ENCODE results near the gene PTPRN2. TPM values are rescaled to one million over a fixed set of nuclear protein-coding genes. Genes with fewer than 3 reads are reported as not detected.

PTPRN2 gene
- total RNA-seq, 1 experiment from 2014 or later, result 1.7 TPM

- Histone ChIP-seq H4K20me1 (ENCODE audit: insufficient read depth, low read depth, low read length) (no peaks in the 10 kb centered on the region), H3K27ac (ENCODE audit: low read length) (no peak overlapping the region), H3K79me2 (ENCODE audit: low read length) (no peaks in the 10 kb centered on the region), H3K4me3 (ENCODE audit: low read length) (no peak overlapping the region), H3K27me3 (ENCODE audit: low read length) (no peaks in the 10 kb centered on the region), H3K4me1 (ENCODE audit: low read length) (no peaks in the 10 kb centered on the region), H3K36me3 (ENCODE audit: insufficient read depth, low read length) (no peaks in the 10 kb centered on the region), H2AFZ (ENCODE audit: low read length) (no peak overlapping the region), H3K9me3 (ENCODE audit: low read length) (no peaks in the 10 kb centered on the region), H3K9ac (ENCODE audit: low read length) (no peak overlapping the region), H3K9me2 (replicated peaks; ENCODE audit: insufficient read depth, low read length) (no peaks in the 10 kb centered on the region), H3K4me2 (ENCODE audit: low read depth, low read length, poor library complexity, severe bottlenecking) (no peak overlapping the region)
- no peak for DNase-seq
Measured at GRCh38 chr7:158015403-158016179, 572.0 kb downstream of the PTPRN2 start.

GRCh38 chr7:158014976-158015375 is 572.6 kb downstream of the PTPRN2 start:
- H3K4me2 ChIP-seq (ENCODE audit: low read depth, low read length, poor library complexity, severe bottlenecking), result no peak overlapping the region
- no peaks in the 10 kb centered on the region for H3K27me3 ChIP-seq (ENCODE audit: low read length)
- no peaks in the 10 kb centered on the region for H3K9me2 ChIP-seq (replicated peaks; ENCODE audit: insufficient read depth, low read length)
- H3K4me3 ChIP-seq (ENCODE audit: low read length), result no peak overlapping the region
- no peaks in the 10 kb centered on the region for H3K36me3 ChIP-seq (ENCODE audit: insufficient read depth, low read length)
- no peaks in the 10 kb centered on the region for H4K20me1 ChIP-seq (ENCODE audit: insufficient read depth, low read depth, low read length)
- H3K9me3 ChIP-seq (ENCODE audit: low read length), result no peaks in the 10 kb centered on the region
- DNase-seq, result no peak
- no peak overlapping the region for H2AFZ ChIP-seq (ENCODE audit: low read length)
- H3K79me2 ChIP-seq (ENCODE audit: low read length), result no peaks in the 10 kb centered on the region
- H3K27ac ChIP-seq (ENCODE audit: low read length), result no peak overlapping the region
- H3K9ac ChIP-seq (ENCODE audit: low read length), result no peak overlapping the region
- no peaks in the 10 kb centered on the region for H3K4me1 ChIP-seq (ENCODE audit: low read length)

DNA sequence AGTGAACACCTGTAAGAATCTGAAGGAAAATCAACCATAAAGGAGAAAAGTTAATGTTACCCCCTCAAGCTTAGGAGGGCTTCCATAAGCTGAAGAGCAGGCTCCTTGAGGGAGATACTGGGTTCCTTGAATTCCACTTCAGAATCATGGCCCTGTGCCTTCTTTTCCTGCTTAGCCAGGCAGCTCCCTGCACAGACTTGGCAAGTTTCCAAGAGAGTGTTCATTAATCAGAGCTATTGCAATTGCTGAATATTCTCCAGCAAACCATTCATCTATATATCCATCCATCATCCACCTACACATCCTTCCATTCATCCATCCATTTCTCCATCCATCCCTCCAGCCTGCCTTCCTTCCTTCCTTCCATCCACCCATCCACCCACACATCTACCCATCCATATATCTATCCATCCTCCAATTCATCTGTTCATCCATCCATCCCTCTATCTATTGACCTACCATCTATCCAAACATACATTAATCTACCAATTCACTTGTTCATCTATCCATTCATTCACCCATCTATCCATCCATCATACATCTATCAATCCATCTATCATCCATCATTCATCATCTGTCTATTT is 574.4 kb downstream of the PTPRN2 start:
- no peaks in the 10 kb centered on the region for H3K27me3 ChIP-seq (ENCODE audit: low read length)
- DNase-seq, result no peak
- H3K27ac ChIP-seq (ENCODE audit: low read length), result no peak overlapping the region
- no peak overlapping the region for H3K4me2 ChIP-seq (ENCODE audit: low read depth, low read length, poor library complexity, severe bottlenecking)
- no peaks in the 10 kb centered on the region for H4K20me1 ChIP-seq (ENCODE audit: insufficient read depth, low read depth, low read length)
- no peaks in the 10 kb centered on the region for H3K9me2 ChIP-seq (replicated peaks; ENCODE audit: insufficient read depth, low read length)
- H3K4me3 ChIP-seq (ENCODE audit: low read length), result no peak overlapping the region
- no peaks in the 10 kb centered on the region for H3K9me3 ChIP-seq (ENCODE audit: low read length)
- H3K9ac ChIP-seq (ENCODE audit: low read length), result no peak overlapping the region
- H3K36me3 ChIP-seq (ENCODE audit: insufficient read depth, low read length), result no peaks in the 10 kb centered on the region
- H3K79me2 ChIP-seq (ENCODE audit: low read length), result no peaks in the 10 kb centered on the region
- H3K4me1 ChIP-seq (ENCODE audit: low read length), result no peaks in the 10 kb centered on the region
- no peak overlapping the region for H2AFZ ChIP-seq (ENCODE audit: low read length)

- H3K9me3 ChIP-seq (ENCODE audit: low read length), result no peaks in the 10 kb centered on the region
- no peak overlapping the region for H3K27ac ChIP-seq (ENCODE audit: low read length)
- H3K36me3 ChIP-seq (ENCODE audit: insufficient read depth, low read length), result no peaks in the 10 kb centered on the region
- no peaks in the 10 kb centered on the region for H3K9me2 ChIP-seq (replicated peaks; ENCODE audit: insufficient read depth, low read length)
- H3K4me2 ChIP-seq (ENCODE audit: low read depth, low read length, poor library complexity, severe bottlenecking), result no peak overlapping the region
- H3K27me3 ChIP-seq (ENCODE audit: low read length), result no peaks in the 10 kb centered on the region
- H3K9ac ChIP-seq (ENCODE audit: low read length), result no peak overlapping the region
- H2AFZ ChIP-seq (ENCODE audit: low read length), result no peak overlapping the region
- no peaks in the 10 kb centered on the region for H3K79me2 ChIP-seq (ENCODE audit: low read length)
- DNase-seq, result no peak
- no peak overlapping the region for H3K4me3 ChIP-seq (ENCODE audit: low read length)
- H4K20me1 ChIP-seq (ENCODE audit: insufficient read depth, low read depth, low read length), result no peaks in the 10 kb centered on the region
- no peaks in the 10 kb centered on the region for H3K4me1 ChIP-seq (ENCODE audit: low read length)
Measured at GRCh38 chr7:158011941-158012340, 575.7 kb downstream of the PTPRN2 start.

GRCh38 chr7:158010961-158011693 is 576.5 kb downstream of the PTPRN2 start:
- Histone ChIP-seq H3K27me3 (ENCODE audit: low read length) (no peaks in the 10 kb centered on the region), H2AFZ (ENCODE audit: low read length) (no peak overlapping the region), H3K4me2 (ENCODE audit: low read depth, low read length, poor library complexity, severe bottlenecking) (no peak overlapping the region)

DNA sequence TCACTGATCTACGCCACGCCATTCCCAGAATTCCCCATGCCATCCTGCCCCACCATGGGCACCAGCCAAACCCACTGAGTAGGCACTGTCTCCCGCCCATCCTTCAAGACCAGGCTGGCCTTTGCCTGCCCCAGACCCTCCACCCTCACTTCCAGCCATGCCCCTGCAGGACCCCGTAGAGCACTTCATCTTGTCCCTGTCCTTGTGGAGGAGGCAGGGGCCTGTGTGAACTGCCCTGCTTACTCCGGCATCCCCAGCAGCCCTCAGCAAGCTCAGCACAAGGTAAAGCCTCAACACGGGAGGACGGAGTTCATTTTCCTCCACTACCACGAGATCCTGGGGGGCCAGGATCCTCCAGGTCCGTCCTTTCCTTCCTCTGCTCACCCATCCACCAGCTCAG is 577.7 kb downstream of the PTPRN2 start:
- Histone ChIP-seq H3K4me1 (ENCODE audit: low read length) (no peaks in the 10 kb centered on the region), H3K9ac (ENCODE audit: low read length) (no peak overlapping the region), H3K9me2 (replicated peaks; ENCODE audit: insufficient read depth, low read length) (no peaks in the 10 kb centered on the region), H3K36me3 (ENCODE audit: insufficient read depth, low read length) (no peaks in the 10 kb centered on the region), H3K79me2 (ENCODE audit: low read length) (no peaks in the 10 kb centered on the region), H3K9me3 (ENCODE audit: low read length) (no peaks in the 10 kb centered on the region), H2AFZ (ENCODE audit: low read length) (no peak overlapping the region), H3K27ac (ENCODE audit: low read length) (no peak overlapping the region), H4K20me1 (ENCODE audit: insufficient read depth, low read depth, low read length) (no peaks in the 10 kb centered on the region), H3K4me2 (ENCODE audit: low read depth, low read length, poor library complexity, severe bottlenecking) (no peak overlapping the region), H3K27me3 (ENCODE audit: low read length) (no peaks in the 10 kb centered on the region), H3K4me3 (ENCODE audit: low read length) (no peak overlapping the region)
- DNase-seq, result no peak

More at GRCh38 chr7:158010961-158011693, 576.5 kb downstream of the PTPRN2 start:
- Histone ChIP-seq H3K9me2 (replicated peaks; ENCODE audit: insufficient read depth, low read length) (no peaks in the 10 kb centered on the region), H3K4me3 (ENCODE audit: low read length) (no peak overlapping the region), H4K20me1 (ENCODE audit: insufficient read depth, low read depth, low read length) (no peaks in the 10 kb centered on the region), H3K9me3 (ENCODE audit: low read length) (no peaks in the 10 kb centered on the region), H3K4me1 (ENCODE audit: low read length) (no peaks in the 10 kb centered on the region), H3K27ac (ENCODE audit: low read length) (no peak overlapping the region), H3K79me2 (ENCODE audit: low read length) (no peaks in the 10 kb centered on the region), H3K36me3 (ENCODE audit: insufficient read depth, low read length) (no peaks in the 10 kb centered on the region), H3K9ac (ENCODE audit: low read length) (no peak overlapping the region)
- DNase-seq, result no peak

- Histone ChIP-seq H3K4me1 (ENCODE audit: low read length) (no peaks in the 10 kb centered on the region), H2AFZ (ENCODE audit: low read length) (no peak overlapping the region), H3K79me2 (ENCODE audit: low read length) (no peaks in the 10 kb centered on the region), H3K9me3 (ENCODE audit: low read length) (no peaks in the 10 kb centered on the region), H4K20me1 (ENCODE audit: insufficient read depth, low read depth, low read length) (no peaks in the 10 kb centered on the region), H3K27ac (ENCODE audit: low read length) (no peak overlapping the region), H3K4me2 (ENCODE audit: low read depth, low read length, poor library complexity, severe bottlenecking) (no peak overlapping the region), H3K9ac (ENCODE audit: low read length) (no peak overlapping the region), H3K27me3 (ENCODE audit: low read length) (no peaks in the 10 kb centered on the region), H3K9me2 (replicated peaks; ENCODE audit: insufficient read depth, low read length) (no peaks in the 10 kb centered on the region), H3K4me3 (ENCODE audit: low read length) (no peak overlapping the region), H3K36me3 (ENCODE audit: insufficient read depth, low read length) (no peaks in the 10 kb centered on the region)
- DNase-seq, result no peak
Measured at GRCh38 chr7:158008267-158008666, 579.4 kb downstream of the PTPRN2 start.

- no peak overlapping the region for H2AFZ ChIP-seq (ENCODE audit: low read length)
- H3K27me3 ChIP-seq (ENCODE audit: low read length), result no peaks in the 10 kb centered on the region
- no peaks in the 10 kb centered on the region for H3K36me3 ChIP-seq (ENCODE audit: insufficient read depth, low read length)
- H3K9ac ChIP-seq (ENCODE audit: low read length), result no peak overlapping the region
- no peak overlapping the region for H3K4me3 ChIP-seq (ENCODE audit: low read length)
- no peaks in the 10 kb centered on the region for H3K79me2 ChIP-seq (ENCODE audit: low read length)
- H3K4me2 ChIP-seq (ENCODE audit: low read depth, low read length, poor library complexity, severe bottlenecking), result no peak overlapping the region
- no peak for DNase-seq
- H3K4me1 ChIP-seq (ENCODE audit: low read length), result no peaks in the 10 kb centered on the region
- H3K9me3 ChIP-seq (ENCODE audit: low read length), result no peaks in the 10 kb centered on the region
- H3K9me2 ChIP-seq (replicated peaks; ENCODE audit: insufficient read depth, low read length), result no peaks in the 10 kb centered on the region
- no peak overlapping the region for H3K27ac ChIP-seq (ENCODE audit: low read length)
- H4K20me1 ChIP-seq (ENCODE audit: insufficient read depth, low read depth, low read length), result no peaks in the 10 kb centered on the region
Measured at GRCh38 chr7:158007697-158008257, 579.8 kb downstream of the PTPRN2 start.
